SK-N-SH treated with all-trans-retinoic acid at 6 μM for 48 hours (cell line): ENCODE measurements around the gene LIMS1.

Experiments used
- ESRRG ChIP-seq: fragments of 250-450 bp; sonication (Bioruptor Pico); IDR thresholded peaks from 2 replicates; pipeline ENCODE4 v1.6.1; 2021; ENCODE audit warnings: mild to moderate bottlenecking
- PPARA ChIP-seq: fragments of 250-450 bp; sonication (Bioruptor Pico); IDR thresholded peaks from 2 replicates; pipeline ENCODE4 v1.5.0; 2020; ENCODE audit warnings: mild to moderate bottlenecking, borderline replicate concordance
- SNAI2 ChIP-seq: fragments of 250-450 bp; sonication (Bioruptor Pico); IDR thresholded peaks from 2 replicates; pipeline ENCODE4 v1.5.0; 2020; ENCODE audit warnings: mild to moderate bottlenecking, moderate library complexity
- TOX ChIP-seq: fragments of 250-450 bp; sonication (Bioruptor Pico); IDR thresholded peaks from 2 replicates; pipeline ENCODE4 v1.8.0; 2021; ENCODE audit warnings: mild to moderate bottlenecking, moderate library complexity, borderline replicate concordance
- ZNF565 ChIP-seq: fragments of 450-650 bp; formaldehyde crosslinking; conservative IDR thresholded peaks from 2 replicates; pipeline ENCODE4 v1.5.0; 2020; ENCODE audit warnings: low read depth, mild to moderate bottlenecking, moderate library complexity
- ZNF8 ChIP-seq: fragments of 450-650 bp; formaldehyde crosslinking; IDR thresholded peaks from 2 replicates; pipeline ENCODE4 v1.5.0; 2020; ENCODE audit warnings: mild to moderate bottlenecking, moderate library complexity
- TF ChIP-seq, protein P1 (sequence below): fragments of 250-450 bp; sonication (Bioruptor Pico); IDR thresholded peaks from 2 replicates; pipeline ENCODE4 v1.8.0; 2020; ENCODE audit warnings: mild to moderate bottlenecking, moderate library complexity, borderline replicate concordance
- TF ChIP-seq, protein P2 (sequence below): fragments of 250-450 bp; sonication (Bioruptor Pico); IDR thresholded peaks from 2 replicates; pipeline ENCODE4 v1.8.0; 2021; ENCODE audit warnings: low read depth, mild to moderate bottlenecking, moderate library complexity, borderline replicate concordance

DNA sequence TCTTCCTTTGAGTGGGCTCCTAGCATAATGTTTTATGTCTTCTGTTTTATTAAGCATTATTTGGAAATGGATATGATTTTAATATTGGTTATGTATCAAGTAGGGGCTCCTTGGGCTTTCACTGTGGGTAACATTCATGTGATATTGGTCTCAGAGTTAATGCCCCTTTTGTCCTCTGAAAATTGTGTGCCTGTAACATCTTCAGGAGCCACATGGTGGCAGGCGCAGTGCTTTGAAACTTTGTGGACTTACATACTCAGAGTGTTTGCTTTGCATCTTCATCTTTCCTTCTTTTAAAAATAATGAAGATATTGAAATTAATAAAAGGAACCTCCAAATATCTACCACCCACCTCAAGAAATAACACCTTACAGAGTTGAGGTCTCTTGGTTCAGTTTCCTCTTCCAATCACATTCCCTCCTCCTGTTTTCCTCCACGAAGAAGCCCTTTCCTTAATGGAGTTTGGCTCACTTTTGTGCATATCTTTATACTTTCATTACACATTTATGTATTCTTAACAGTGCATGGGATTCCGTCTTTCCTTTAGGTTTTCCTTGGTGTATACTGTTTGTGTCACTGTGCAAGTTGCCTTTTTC, 73.5 kb downstream of the LIMS1 start:
- no peak for TF ChIP-seq ESRRG (CRISPR knock-in tag)
- no peak for TF ChIP-seq PPARA (CRISPR knock-in tag)
- TF ChIP-seq, protein P1, sequence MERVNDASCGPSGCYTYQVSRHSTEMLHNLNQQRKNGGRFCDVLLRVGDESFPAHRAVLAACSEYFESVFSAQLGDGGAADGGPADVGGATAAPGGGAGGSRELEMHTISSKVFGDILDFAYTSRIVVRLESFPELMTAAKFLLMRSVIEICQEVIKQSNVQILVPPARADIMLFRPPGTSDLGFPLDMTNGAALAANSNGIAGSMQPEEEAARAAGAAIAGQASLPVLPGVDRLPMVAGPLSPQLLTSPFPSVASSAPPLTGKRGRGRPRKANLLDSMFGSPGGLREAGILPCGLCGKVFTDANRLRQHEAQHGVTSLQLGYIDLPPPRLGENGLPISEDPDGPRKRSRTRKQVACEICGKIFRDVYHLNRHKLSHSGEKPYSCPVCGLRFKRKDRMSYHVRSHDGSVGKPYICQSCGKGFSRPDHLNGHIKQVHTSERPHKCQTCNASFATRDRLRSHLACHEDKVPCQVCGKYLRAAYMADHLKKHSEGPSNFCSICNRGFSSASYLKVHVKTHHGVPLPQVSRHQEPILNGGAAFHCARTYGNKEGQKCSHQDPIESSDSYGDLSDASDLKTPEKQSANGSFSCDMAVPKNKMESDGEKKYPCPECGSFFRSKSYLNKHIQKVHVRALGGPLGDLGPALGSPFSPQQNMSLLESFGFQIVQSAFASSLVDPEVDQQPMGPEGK (CRISPR knock-in tag) = no peak
- TF ChIP-seq ZNF8 = no peak
- no peak for TF ChIP-seq SNAI2 (CRISPR knock-in tag)
- TF ChIP-seq ZNF565 (CRISPR knock-in tag) = no peak
- TF ChIP-seq, protein P2, sequence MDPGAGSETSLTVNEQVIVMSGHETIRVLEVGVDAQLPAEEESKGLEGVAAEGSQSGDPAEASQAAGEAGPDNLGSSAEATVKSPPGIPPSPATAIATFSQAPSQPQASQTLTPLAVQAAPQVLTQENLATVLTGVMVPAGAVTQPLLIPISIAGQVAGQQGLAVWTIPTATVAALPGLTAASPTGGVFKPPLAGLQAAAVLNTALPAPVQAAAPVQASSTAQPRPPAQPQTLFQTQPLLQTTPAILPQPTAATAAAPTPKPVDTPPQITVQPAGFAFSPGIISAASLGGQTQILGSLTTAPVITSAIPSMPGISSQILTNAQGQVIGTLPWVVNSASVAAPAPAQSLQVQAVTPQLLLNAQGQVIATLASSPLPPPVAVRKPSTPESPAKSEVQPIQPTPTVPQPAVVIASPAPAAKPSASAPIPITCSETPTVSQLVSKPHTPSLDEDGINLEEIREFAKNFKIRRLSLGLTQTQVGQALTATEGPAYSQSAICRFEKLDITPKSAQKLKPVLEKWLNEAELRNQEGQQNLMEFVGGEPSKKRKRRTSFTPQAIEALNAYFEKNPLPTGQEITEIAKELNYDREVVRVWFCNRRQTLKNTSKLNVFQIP = no peak
- TF ChIP-seq TOX = no peak
